Muscle layer of duodenum (tissue), 2 donors: ENCODE measurements around the gene PEF1.

Experiments used
- H3K27ac ChIP-seq: one replicate; pipeline ENCODE4 v1.7.0; 2013; ENCODE audit warnings: mild to moderate bottlenecking, low read length
- H3K27me3 ChIP-seq: one replicate; pipeline ENCODE4 v1.7.0; 2013; ENCODE audit warnings: low read depth, mild to moderate bottlenecking, control low read depth, low read length
- H3K36me3 ChIP-seq, 2 donors: one replicate each; pipeline ENCODE4 v1.7.0; 2013; ENCODE audit warnings: low read length in 2 of 2, control low read depth in 1 of 2, mild to moderate bottlenecking in 1 of 2; ENCODE audit not compliant: insufficient read depth in 2 of 2, control insufficient read depth in 1 of 2
- H3K4me1 ChIP-seq, 2 donors: one replicate each; pipeline ENCODE4 v1.7.0; 2013; ENCODE audit warnings: low read length in 2 of 2, mild to moderate bottlenecking in 2 of 2, control low read depth in 1 of 2, moderate library complexity in 1 of 2; ENCODE audit not compliant: insufficient read depth in 2 of 2, control insufficient read depth in 1 of 2
- H3K4me3 ChIP-seq, 2 donors: one replicate each; pipeline ENCODE4 v1.7.0; 2013; ENCODE audit warnings: low read length in 2 of 2, low read depth in 1 of 2, mild to moderate bottlenecking in 1 of 2
- H3K9me3 ChIP-seq, 2 donors: one replicate each; pipeline ENCODE4 v1.7.0; 2013; ENCODE audit warnings: low read length in 2 of 2, control low read depth in 1 of 2, mild to moderate bottlenecking in 1 of 2; ENCODE audit not compliant: control insufficient read depth in 1 of 2
- donor health status: healthy.

The PEF1 gene

DNA sequence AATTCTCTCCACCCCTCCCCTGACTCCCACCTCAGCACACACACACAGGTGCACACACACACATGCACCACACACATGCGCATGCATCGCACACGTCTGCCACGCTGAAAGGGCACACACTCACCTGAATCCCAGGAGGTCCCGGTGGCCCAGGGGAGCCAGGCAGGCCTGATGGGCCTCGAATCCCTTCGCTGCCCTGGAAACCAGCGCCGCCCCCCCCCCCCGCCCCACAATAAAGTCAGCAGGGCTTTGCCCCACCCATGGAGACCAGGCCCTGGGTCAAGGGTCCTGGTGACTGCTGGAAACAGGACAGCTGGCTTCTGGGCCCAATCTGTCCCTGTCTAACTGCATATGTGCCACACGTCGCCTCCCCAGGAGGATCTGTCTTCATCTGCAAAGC lies 17.8 kb upstream of the PEF1 start:
- peaks cover 15 to 20% of the 10 kb centered on the region in 2 donors for H3K4me1 ChIP-seq
- no peak overlapping the region for H3K27ac ChIP-seq
- no peaks in the 10 kb centered on the region for H3K27me3 ChIP-seq
- no peak overlapping the region for H3K4me3 ChIP-seq
- H3K36me3 ChIP-seq = peaks cover 0 to 53% of the 10 kb centered on the region in 2 donors
- no peaks in the 10 kb centered on the region for H3K9me3 ChIP-seq

DNA sequence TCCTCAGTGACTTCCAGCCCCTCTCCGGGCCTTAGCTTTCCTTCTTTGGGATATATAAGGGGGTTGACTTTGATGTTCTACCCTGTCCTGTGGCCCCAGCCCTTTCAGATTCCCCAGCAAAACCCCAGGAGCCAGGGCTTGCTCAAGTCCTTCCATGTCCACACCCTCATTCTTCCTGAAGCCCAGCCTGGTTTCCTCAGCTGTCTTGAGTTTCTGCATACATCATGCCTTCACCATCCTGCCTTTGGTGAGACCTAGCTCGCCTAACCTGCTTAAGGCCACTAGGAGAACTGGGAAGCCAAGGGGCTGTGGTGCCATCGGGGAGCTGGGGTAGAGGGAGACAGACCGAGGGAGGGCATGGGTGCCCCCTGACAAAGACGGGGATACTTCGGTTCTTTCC lies 17.2 kb upstream of the PEF1 start:
- no peak overlapping the region for H3K4me3 ChIP-seq
- no peaks in the 10 kb centered on the region for H3K27me3 ChIP-seq
- no peaks in the 10 kb centered on the region for H3K9me3 ChIP-seq
- peaks cover 0 to 59% of the 10 kb centered on the region in 2 donors for H3K36me3 ChIP-seq
- H3K27ac ChIP-seq = no peak overlapping the region
- peaks cover 13 to 14% of the 10 kb centered on the region in 2 donors for H3K4me1 ChIP-seq

DNA sequence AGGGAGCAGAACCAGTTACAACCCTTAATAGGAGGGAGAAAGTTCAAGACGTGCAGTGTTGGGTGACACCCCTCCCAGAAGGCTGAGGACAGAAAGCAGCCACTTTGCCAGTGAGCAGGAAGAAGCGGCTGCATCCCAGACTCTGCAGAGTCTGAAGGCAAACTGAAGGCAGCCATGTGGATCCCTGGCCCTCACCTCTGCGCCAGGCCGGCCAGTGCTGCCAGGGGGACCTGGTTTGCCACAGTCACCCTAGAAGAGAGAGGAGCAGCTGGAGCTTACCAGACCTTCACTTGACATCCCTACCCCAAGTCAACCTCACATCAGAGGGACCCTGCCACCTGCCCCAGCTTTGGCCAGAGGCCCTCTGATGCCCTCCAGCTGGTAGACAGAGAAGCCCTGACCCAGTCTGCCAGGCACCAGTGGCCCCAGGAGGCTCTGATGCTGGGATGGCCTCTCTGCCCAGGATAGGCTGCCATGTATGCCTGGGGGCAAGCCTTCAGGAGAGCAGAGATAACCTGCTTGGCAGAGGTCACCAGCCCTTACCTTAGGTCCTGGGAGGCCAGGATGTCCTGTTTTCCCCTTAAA lies 16.3 kb upstream of the PEF1 start:
- Histone ChIP-seq H3K27ac (no peak overlapping the region), H3K36me3 (peaks cover 0 to 65% of the 10 kb centered on the region in 2 donors), H3K9me3 (no peaks in the 10 kb centered on the region), H3K4me3 (no peak overlapping the region), H3K27me3 (no peaks in the 10 kb centered on the region), H3K4me1 (peaks cover 4 to 7% of the 10 kb centered on the region in 2 donors)

DNA sequence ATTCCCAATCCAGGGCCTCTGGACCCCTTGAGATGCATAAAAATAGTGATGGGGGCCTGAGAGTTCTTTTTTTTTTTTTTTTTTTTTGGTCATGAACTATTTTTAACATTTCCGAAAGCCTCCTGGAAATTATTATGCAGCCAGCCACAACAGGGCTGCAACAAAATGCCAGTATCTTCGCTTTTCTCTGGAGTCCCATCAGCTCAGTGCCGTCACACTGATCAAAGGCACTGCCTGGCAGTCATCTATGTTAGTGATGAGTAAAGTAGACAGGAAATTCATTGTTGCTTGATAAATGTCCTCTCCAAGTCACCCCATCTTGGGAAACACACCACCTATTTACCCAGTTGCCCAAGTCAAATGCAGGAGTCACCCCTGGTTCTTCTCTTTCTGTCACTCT lies 15.2 kb upstream of the PEF1 start:
- no peaks in the 10 kb centered on the region for H3K9me3 ChIP-seq
- H3K4me1 ChIP-seq = peaks cover 0 to 7% of the 10 kb centered on the region in 2 donors
- H3K27me3 ChIP-seq = no peaks in the 10 kb centered on the region
- H3K4me3 ChIP-seq = no peak overlapping the region
- peaks cover 0 to 66% of the 10 kb centered on the region in 2 donors for H3K36me3 ChIP-seq
- H3K27ac ChIP-seq = no peak overlapping the region

DNA sequence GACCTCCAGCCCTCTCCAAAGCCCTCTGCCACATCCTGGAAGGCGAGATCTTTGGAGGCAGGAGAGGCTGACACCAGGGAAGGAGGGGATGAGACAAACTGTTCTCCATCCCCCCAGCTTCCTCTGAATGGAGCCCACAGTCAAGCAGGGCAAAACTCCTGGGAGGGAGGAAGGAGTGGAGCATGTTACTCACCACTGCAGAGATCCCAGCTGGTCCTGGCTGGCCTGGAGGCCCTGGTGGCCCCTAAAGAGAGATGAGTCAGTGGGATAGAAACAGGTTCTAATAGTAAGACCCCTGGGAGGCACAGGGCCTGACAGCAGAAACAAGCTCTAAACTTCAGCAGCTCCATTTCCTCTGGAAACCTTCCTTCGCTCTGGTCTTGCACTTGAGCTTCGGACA lies 14.0 kb upstream of the PEF1 start:
- Histone ChIP-seq H3K9me3 (no peaks in the 10 kb centered on the region), H3K36me3 (peaks cover 0 to 75% of the 10 kb centered on the region in 2 donors), H3K27me3 (no peaks in the 10 kb centered on the region), H3K27ac (no peak overlapping the region), H3K4me3 (no peak overlapping the region), H3K4me1 (no peaks in the 10 kb centered on the region)

DNA sequence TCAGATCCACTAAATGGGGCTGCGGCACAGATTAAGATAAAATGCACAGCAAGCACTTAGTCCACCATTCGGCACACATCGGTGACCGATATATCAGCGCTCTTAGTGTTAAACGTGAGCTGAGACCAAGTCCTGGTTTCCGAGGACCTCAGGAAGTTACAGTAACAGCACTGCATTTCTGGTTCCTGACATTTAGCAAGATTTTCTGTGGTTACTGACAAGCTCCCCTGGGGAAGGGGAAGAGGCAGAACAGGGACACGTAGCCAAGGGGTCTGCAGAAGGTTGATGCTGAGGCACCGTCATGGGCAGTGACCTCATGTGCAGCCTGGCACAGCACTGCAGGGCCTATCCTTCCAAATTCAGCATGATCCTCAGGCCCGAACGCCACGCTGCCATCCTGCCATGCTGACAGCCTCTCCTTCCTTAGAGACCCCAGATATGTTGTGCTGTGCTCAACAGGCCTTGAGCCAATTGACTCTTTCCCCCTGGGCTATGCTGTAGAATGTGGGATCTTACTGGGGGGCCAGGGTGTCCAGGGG lies 13.4 kb upstream of the PEF1 start:
- no peak overlapping the region for H3K27ac ChIP-seq

DNA sequence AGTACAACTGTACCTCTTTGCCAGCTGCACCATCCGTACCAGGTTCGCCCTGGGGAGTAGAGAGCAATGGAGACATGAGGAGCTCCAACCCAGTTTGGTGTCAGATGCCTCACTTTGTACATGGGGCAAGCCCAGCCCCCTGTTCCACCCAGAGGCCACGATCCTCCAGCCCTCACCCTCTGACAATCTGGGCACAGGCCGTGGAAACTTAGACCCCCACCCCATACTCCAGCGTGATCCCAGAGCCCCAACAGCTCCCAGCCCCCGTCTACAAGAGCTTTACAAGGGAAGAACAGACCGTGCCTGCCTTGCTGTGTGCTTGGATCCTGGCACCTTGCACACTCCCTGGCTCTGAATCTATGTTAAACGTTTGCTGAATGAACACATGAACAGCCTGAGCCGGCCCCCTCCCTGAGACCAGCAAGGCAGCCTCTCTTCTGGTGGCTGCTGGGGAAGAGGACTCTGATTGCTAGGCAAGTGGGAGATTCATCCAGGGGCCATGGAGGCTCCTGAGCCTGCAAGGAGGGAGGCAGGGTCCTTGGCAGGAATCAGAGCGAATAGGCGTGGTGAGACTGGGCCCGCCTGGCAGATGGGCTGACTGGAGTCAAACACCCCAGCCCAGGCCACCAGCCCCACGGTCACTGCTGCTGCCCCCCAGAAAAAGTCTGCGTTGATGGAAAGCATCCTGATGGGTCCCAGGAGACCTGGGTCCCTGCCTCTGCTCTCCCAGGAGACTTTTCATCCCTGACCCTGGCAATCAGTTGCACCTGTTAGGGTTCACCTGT lies 12.5 kb upstream of the PEF1 start:
- H3K9me3 ChIP-seq = no peaks in the 10 kb centered on the region
- H3K27ac ChIP-seq = no peak overlapping the region
- peaks cover 3 to 74% of the 10 kb centered on the region in 2 donors for H3K36me3 ChIP-seq
- no peaks in the 10 kb centered on the region for H3K4me1 ChIP-seq
- no peaks in the 10 kb centered on the region for H3K27me3 ChIP-seq
- H3K4me3 ChIP-seq = no peak overlapping the region

More for the DNA sequence above, 13.4 kb upstream of the PEF1 start:
- Histone ChIP-seq H3K27me3 (no peaks in the 10 kb centered on the region), H3K4me1 (no peaks in the 10 kb centered on the region), H3K4me3 (no peak overlapping the region), H3K36me3 (peaks cover 3 to 78% of the 10 kb centered on the region in 2 donors), H3K9me3 (no peaks in the 10 kb centered on the region)

DNA sequence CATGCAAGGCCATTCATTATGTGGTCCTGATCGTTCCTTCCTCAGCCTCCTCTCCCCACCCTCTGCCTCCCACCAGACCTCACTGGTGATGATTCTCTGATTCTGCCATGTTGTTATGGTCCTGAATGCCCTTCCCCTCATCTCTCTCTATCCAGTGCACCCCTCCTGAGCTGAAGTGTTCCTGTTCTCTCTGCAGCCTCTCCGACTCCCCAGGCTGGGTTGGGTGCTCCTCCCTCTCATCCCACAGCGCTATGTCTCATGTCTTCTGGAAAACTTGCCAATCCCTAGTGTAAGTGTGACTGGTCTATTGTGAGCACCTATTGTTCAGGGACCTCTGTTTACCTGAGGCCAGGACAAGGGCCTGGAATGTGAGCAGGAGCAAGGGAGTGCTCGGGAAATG lies 11.1 kb upstream of the PEF1 start:
- Histone ChIP-seq H3K36me3 (peaks cover 3 to 67% of the 10 kb centered on the region in 2 donors), H3K27me3 (no peaks in the 10 kb centered on the region), H3K27ac (no peak overlapping the region), H3K4me3 (no peak overlapping the region), H3K9me3 (no peaks in the 10 kb centered on the region), H3K4me1 (peaks cover 0 to 11% of the 10 kb centered on the region in 2 donors)

DNA sequence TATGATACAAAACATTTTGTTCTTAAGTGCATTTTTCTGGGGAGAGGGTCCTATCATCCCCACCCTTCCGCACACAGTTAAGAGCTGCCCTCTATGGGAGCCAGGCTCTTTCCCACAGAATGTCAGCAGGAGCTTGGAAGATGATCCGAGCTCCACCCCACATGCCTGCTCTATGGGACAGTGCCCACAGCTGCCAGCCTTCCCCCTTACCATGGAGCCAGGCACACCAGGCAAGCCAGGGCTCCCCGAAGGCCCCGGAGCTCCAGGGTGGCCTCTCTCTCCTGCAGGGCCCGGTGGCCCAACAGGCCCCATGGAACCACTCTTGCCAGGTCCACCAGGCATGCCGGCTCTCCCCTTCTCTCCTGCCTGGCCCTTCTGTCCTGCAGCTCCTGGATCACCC lies 10.4 kb upstream of the PEF1 start:
- Histone ChIP-seq H3K4me1 (peaks cover 0 to 14% of the 10 kb centered on the region in 2 donors), H3K9me3 (no peaks in the 10 kb centered on the region), H3K27ac (no peak overlapping the region)

DNA sequence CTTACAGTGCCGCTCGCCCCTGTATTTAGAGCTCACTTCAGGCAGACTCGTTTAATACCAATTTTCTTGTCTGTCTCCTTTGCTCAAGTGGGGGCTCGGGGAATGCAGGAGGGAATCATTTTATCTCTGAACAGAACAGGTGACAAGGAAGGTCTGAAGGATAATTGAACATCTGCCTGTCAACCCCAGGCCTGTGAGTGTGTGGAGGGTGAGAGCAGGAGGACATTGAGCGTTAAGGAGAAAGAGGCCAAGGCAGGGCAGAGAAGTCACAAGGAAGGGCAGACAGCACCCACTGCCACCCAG lies 9.7 kb upstream of the PEF1 start:
- H3K9me3 ChIP-seq = no peaks in the 10 kb centered on the region
- H3K27me3 ChIP-seq = no peaks in the 10 kb centered on the region
- peaks cover 0 to 14% of the 10 kb centered on the region in 2 donors for H3K4me1 ChIP-seq
- H3K4me3 ChIP-seq = no peak overlapping the region
- H3K36me3 ChIP-seq = peaks cover 3 to 53% of the 10 kb centered on the region in 2 donors
- H3K27ac ChIP-seq = no peak overlapping the region

More for the DNA sequence above, 10.4 kb upstream of the PEF1 start:
- Histone ChIP-seq H3K36me3 (peaks cover 3 to 60% of the 10 kb centered on the region in 2 donors), H3K27me3 (no peaks in the 10 kb centered on the region), H3K4me3 (no peak overlapping the region)

DNA sequence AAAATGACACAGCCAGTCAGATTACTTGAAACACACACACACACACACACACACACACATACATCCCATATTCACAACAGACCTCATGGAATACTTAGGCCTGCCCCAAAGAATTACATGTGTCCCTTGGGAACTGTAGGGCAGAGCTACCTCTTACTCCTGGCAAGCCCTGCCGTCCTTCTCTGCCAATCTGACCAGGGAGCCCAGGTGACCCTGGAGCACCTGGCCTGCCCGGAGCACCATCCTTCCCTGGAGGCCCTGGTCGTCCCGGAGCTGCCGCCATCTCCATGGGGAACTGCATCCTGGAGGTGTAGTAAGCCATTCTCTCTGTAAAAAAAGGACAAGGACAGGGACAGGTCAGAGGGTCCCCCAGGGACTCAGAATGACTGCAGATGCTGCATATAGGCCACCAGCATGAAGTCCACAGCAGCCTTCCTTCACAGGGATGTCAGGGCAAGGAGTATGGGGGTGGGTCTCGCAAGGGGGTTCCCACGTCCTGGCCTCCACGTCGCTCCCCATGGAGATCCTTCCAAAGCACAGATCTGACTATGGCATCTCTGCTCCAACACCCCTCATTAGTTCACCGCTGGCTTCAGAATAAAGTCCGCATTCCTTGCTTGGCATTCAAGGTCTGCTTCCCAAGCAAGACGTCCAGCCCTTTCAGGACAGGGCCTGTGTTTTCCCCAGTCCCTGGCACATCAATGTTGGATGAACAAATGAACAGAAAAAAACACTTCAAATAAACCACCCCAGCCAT lies 9.2 kb upstream of the PEF1 start:
- no peaks in the 10 kb centered on the region for H3K9me3 ChIP-seq
- H3K36me3 ChIP-seq = peaks cover 3 to 48% of the 10 kb centered on the region in 2 donors
- H3K27me3 ChIP-seq = no peaks in the 10 kb centered on the region
- H3K27ac ChIP-seq = no peak overlapping the region
- H3K4me1 ChIP-seq = peaks cover 0 to 14% of the 10 kb centered on the region in 2 donors
- no peak overlapping the region for H3K4me3 ChIP-seq
